IMR-90 (cell line): ENCODE data around the gene EIF4G2. TPM values are rescaled to one million over a fixed set of nuclear protein-coding genes. Genes with fewer than 3 reads are reported as not detected.

ENCODE experiments used
- ATAC-seq: fragments of 200-7000 bp; cut with Tn5 transposase; 2 replicates; pipeline ENCODE4 v1.9.1; 2020; ENCODE audit warnings: low read depth, mild to moderate bottlenecking, moderate library complexity
- BruUV-seq: library from RNA; stranded (reverse); fragments of 400-500 nt; replicated peaks from 2 replicates; lab custom pipeline; 2021; lab: Mats Ljungman, UMichigan
- CTCF ChIA-PET: fragments of 300-600 bp; formaldehyde crosslinking; extraction: SDS; loops from one replicate; lab custom pipeline; 2021; ENCODE audit warnings: antibody characterized with exemption; lab: Yijun Ruan, JAX
- POLR2A ChIA-PET: fragments of 300-600 bp; sonication (Branson Sonifier 250); formaldehyde crosslinking; loops from one replicate; lab custom pipeline; 2022; ENCODE audit warnings: antibody characterized with exemption; ENCODE audit not compliant: unreplicated experiment; lab: Charles Lee
- DNase-seq: peaks from one replicate; pipeline ENCODE4 v3.0.0; 2013
- H2AFZ ChIP-seq: replicated peaks from 2 replicates; pipeline ENCODE3; 2013; ENCODE audit warnings: low read length, mild to moderate bottlenecking; ENCODE audit not compliant: poor library complexity
- H2AK5ac ChIP-seq: 2 replicates; pipeline ENCODE4 v1.6.1; 2013; ENCODE audit warnings: low read depth, low read length, inconsistent platforms
- H2AK9ac ChIP-seq: replicated peaks from 2 replicates; pipeline ENCODE3; 2013; ENCODE audit warnings: mild to moderate bottlenecking, low read depth, low read length, moderate library complexity; ENCODE audit not compliant: poor library complexity
- H2BK120ac ChIP-seq: 2 replicates; pipeline ENCODE4 v1.6.1; 2013; ENCODE audit warnings: low read depth, low read length, inconsistent platforms
- H2BK15ac ChIP-seq: 3 replicates; pipeline ENCODE4 v1.6.1; 2013; ENCODE audit warnings: low read depth, low read length, inconsistent platforms
- H2BK20ac ChIP-seq: 2 replicates; pipeline ENCODE4 v1.6.1; 2013; ENCODE audit warnings: low read depth, mild to moderate bottlenecking, inconsistent platforms, low read length, moderate library complexity
- H2BK5ac ChIP-seq: 2 replicates; pipeline ENCODE4 v1.6.1; 2013; ENCODE audit warnings: mild to moderate bottlenecking, low read depth, low read length, inconsistent platforms; ENCODE audit not compliant: poor library complexity, severe bottlenecking
- H3K14ac ChIP-seq: replicated peaks from 2 replicates; pipeline ENCODE4 v1.6.1; 2013; ENCODE audit warnings: low read depth, low read length, inconsistent platforms
- H3K18ac ChIP-seq: 2 replicates; pipeline ENCODE4 v1.6.1; 2013; ENCODE audit warnings: low read depth, low read length, control low read depth
- H3K23ac ChIP-seq: 2 replicates; pipeline ENCODE4 v1.6.1; 2013; ENCODE audit warnings: low read depth, low read length, inconsistent platforms
- H3K27ac ChIP-seq: 2 replicates; pipeline ENCODE4 v1.5.1; 2013; ENCODE audit warnings: mild to moderate bottlenecking, control low read depth, low read length; ENCODE audit not compliant: insufficient read depth
- H3K27me3 ChIP-seq: 2 replicates; pipeline ENCODE4 v1.6.1; 2013; ENCODE audit warnings: low read length; ENCODE audit not compliant: control insufficient read depth, insufficient read depth
- H3K36me3 ChIP-seq: 2 replicates; pipeline ENCODE4 v1.6.1; 2013; ENCODE audit warnings: low read length, mixed read lengths; ENCODE audit not compliant: control insufficient read depth, insufficient read depth
- H3K4ac ChIP-seq: 2 replicates; pipeline ENCODE4 v1.6.1; 2013; ENCODE audit warnings: low read depth, low read length, inconsistent platforms
- H3K4me1 ChIP-seq: 2 replicates; pipeline ENCODE4 v1.6.1; 2013; ENCODE audit warnings: low read length, mixed read lengths; ENCODE audit not compliant: control insufficient read depth, insufficient read depth
- H3K4me2 ChIP-seq: 2 replicates; pipeline ENCODE4 v1.6.1; 2013; ENCODE audit warnings: low read depth, mild to moderate bottlenecking, control low read depth, low read length, moderate library complexity
- H3K4me3 ChIP-seq: 2 replicates; pipeline ENCODE4 v1.5.1; 2013; ENCODE audit warnings: low read depth, mild to moderate bottlenecking, control low read depth, low read length, moderate library complexity; ENCODE audit not compliant: insufficient read depth
- H3K56ac ChIP-seq: 2 replicates; pipeline ENCODE4 v1.6.1; 2013; ENCODE audit warnings: low read length, inconsistent platforms; ENCODE audit not compliant: insufficient read depth; ENCODE audit errors: extremely low read depth
- H3K79me1 ChIP-seq, 2 experiments: 2 replicates each; pipeline ENCODE4 v1.6.1; 2013; ENCODE audit warnings: low read length in 2 of 2, inconsistent platforms in 1 of 2, low read depth in 1 of 2
- H3K9ac ChIP-seq: 2 replicates; pipeline ENCODE4 v1.6.1; 2013; ENCODE audit warnings: low read depth, low read length, control low read depth
- H3K9me1 ChIP-seq: 2 replicates; pipeline ENCODE4 v1.6.1; 2013; ENCODE audit warnings: low read length, inconsistent platforms; ENCODE audit not compliant: insufficient read depth
- H3K9me3 ChIP-seq: 2 replicates; pipeline ENCODE4 v1.6.1; 2013; ENCODE audit warnings: low read length; ENCODE audit not compliant: control insufficient read depth, insufficient read depth
- H4K20me1 ChIP-seq: 2 replicates; pipeline ENCODE4 v1.6.1; 2013; ENCODE audit warnings: low read length, inconsistent platforms; ENCODE audit not compliant: insufficient read depth
- H4K5ac ChIP-seq: 2 replicates; pipeline ENCODE4 v1.6.1; 2013; ENCODE audit warnings: mild to moderate bottlenecking, low read depth, low read length, control low read depth
- H4K8ac ChIP-seq, 2 experiments: 2 replicates each; pipeline ENCODE4 v1.6.1; 2013; ENCODE audit warnings: low read depth in 2 of 2, low read length in 2 of 2, control low read depth in 1 of 2, inconsistent platforms in 1 of 2
- H4K91ac ChIP-seq: 2 replicates; pipeline ENCODE4 v1.6.1; 2013; ENCODE audit warnings: low read depth, low read length, inconsistent platforms; ENCODE audit not compliant: insufficient read depth
- CEBPB ChIP-seq: IDR thresholded peaks from 2 replicates; pipeline ENCODE4 v1.6.1; 2012; ENCODE audit warnings: low read depth, low read length, improper control_type of control experiment
- RAD21 ChIP-seq: IDR thresholded peaks from 2 replicates; pipeline ENCODE4 v1.6.1; 2012; ENCODE audit warnings: low read length, improper control_type of control experiment
- WGBS, 2 experiments: methylation state at CpG; one replicate each; pipeline versions ENCODE4 v1.1.5 to v1.1.7; 2013; ENCODE audit warnings: missing lambda C conversion rate in 2 of 2; ENCODE audit not compliant: insufficient read length in 1 of 2; ENCODE audit errors: extremely low coverage in 2 of 2; 5-methylcytosine and 5-hydroxymethylcytosine counted together
- dilution Hi-C: fragments of 300-500 bp; cut with HindIII; formaldehyde crosslinking; loops from one replicate; pipeline ENCODE4 v1.14.3; 2018; ENCODE audit warnings: low sequenced_read_pairs; ENCODE audit not compliant: unreplicated experiment
- in situ Hi-C: fragments of 300-500 bp; cut with MboI; formaldehyde crosslinking; loops from 3 replicates; pipeline ENCODE4 v1.14.3; 2019; ENCODE audit warnings: low sequenced_read_pairs, inconsistent platforms, mixed read lengths
- intact Hi-C: fragments of 100-400 bp; cut with micrococcal nuclease; formaldehyde crosslinking; loops from 2 replicates; pipeline ENCODE4 v1.10.0; 2022
- polyA plus RNA-seq, 3 experiments: library from polyadenylated mRNA; depleted of rRNA; stranded (reverse); fragments of >200 nt; gene quantifications; 2 replicates each; pipeline ENCODE4 v1.2.3, GENCODE V29; 2012; ENCODE audit warnings: low replicate concordance in 1 of 3
- total RNA-seq: library from RNA; depleted of rRNA; stranded (reverse); fragments of >200 nt; gene quantifications from 2 replicates; pipeline ENCODE4 v1.2.3, GENCODE V29; 2012

The EIF4G2 gene
- total and polyA plus RNA-seq, 2 of the 4 experiments (the other 2 are of a cell fraction) = 492 to 1,216 TPM

DNA sequence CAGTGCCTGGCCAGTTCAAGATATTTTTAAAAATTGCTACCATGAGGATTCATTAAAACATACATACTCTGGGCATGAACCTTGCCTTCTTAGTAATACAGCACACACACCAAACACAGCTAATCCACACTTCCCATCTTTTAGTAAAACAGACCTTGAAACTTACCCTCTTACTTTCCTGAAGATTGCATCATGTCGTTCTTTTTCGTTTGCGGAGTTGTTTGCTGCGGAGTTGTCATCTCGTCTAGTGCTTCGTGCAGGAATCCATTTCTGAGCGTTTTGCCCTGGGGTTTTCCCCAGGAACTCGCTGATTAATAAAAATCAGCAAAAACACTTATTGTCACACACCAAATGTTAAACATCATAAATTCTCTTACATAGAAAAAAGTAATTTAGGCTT is 3.0 kb downstream of the EIF4G2 start:
- H3K4ac ChIP-seq = no peak overlapping the region
- H3K4me1 ChIP-seq = peaks cover 4% of the 10 kb centered on the region
- peak overlapping the region; percentile 47; the same call in 1 of the 2 replicates for H3K4me2 ChIP-seq
- no peak overlapping the region for H4K5ac ChIP-seq
- DNase-seq (no peak), ATAC-seq (no peak)
- no peaks in the 10 kb centered on the region for H3K27me3 ChIP-seq
- peaks cover 52% of the 10 kb centered on the region for H3K36me3 ChIP-seq
- H2AFZ ChIP-seq = no peak overlapping the region
- H2AK9ac ChIP-seq = no peak overlapping the region
- H2BK5ac ChIP-seq = no peak overlapping the region
- ChIA-PET POLR2A (interaction anchor here (0.6 kb wide), 1 partner anchor 16 kb away, joined by 26 read pairs; no protein-coding TSS in a partner anchor), CTCF (no interaction called here)
- H2BK120ac ChIP-seq = no peak overlapping the region
- no peaks in the 10 kb centered on the region for H3K9me1 ChIP-seq
- no peak overlapping the region for H3K27ac ChIP-seq
- WGBS, 2 experiments = 94% methylated on average over 8 of the region's 8 CpGs; no CpG with 5 or more reads in 1 of the 2 experiments
- no peak overlapping the region for H3K14ac ChIP-seq
- H4K8ac ChIP-seq = no peak overlapping the region
- no peak overlapping the region for H2BK20ac ChIP-seq
- peaks cover 70% of the 10 kb centered on the region for H4K20me1 ChIP-seq
- intact Hi-C loops (loop anchor here (5.0 kb wide), 1 partner anchor 217 kb away; no protein-coding TSS in a partner anchor), in situ Hi-C loops (no loop called here), dilution Hi-C loops (no loop called here)
- H3K9me3 ChIP-seq = no peaks in the 10 kb centered on the region
- TF ChIP-seq CEBPB (peak; percentile 71), RAD21 (no peak)
- H2AK5ac ChIP-seq = no peak overlapping the region
- no TSS peak for BruUV-seq
- no peak overlapping the region for H4K91ac ChIP-seq
- H3K56ac ChIP-seq = no peak overlapping the region
- no peak overlapping the region for H2BK15ac ChIP-seq
- no peak overlapping the region for H3K4me3 ChIP-seq
- H3K79me1 ChIP-seq = peaks cover 32 to 54% of the 10 kb centered on the region in 2 experiments
- H3K18ac ChIP-seq = no peak overlapping the region
- no peak overlapping the region for H3K23ac ChIP-seq
- no peak overlapping the region for H3K9ac ChIP-seq
